GM10248 (cell line): ENCODE results near the gene OR5K2.
A peak's percentile ranks its signal among the peaks of the same experiment; 100 is the strongest.

Experiments
- CTCF ChIA-PET: fragments of 300-600 bp; sonication (Branson Sonifier 250); formaldehyde crosslinking; extraction: SDS; loops from one replicate; lab custom pipeline; 2021; ENCODE audit warnings: antibody characterized with exemption; lab: Yijun Ruan, JAX
- POLR2A ChIA-PET: fragments of 350-650 bp; sonication (Branson Sonifier 250); formaldehyde crosslinking; extraction: SDS; loops from one replicate; lab custom pipeline; 2020; ENCODE audit warnings: antibody characterized with exemption; lab: Yijun Ruan, JAX
- DNase-seq: peaks from one replicate; pipeline ENCODE4 v3.0.0; 2012; ENCODE audit errors: extremely low spot score
- CTCF ChIP-seq: IDR thresholded peaks from 2 replicates; pipeline ENCODE4 v1.5.1; 2012; ENCODE audit warnings: mild to moderate bottlenecking, low read depth; ENCODE audit errors: extremely low read depth, missing control alignments, control extremely low read depth

OR5K2 gene

GRCh38 chr3:98542623-98543022 lies 45.1 kb downstream of the OR5K2 start:
- DNase-seq, result no peak
- CTCF ChIA-PET, result interaction anchor here (1.3 to 3.6 kb wide), 5 partner anchors 9 to 31 kb away, joined by 3 to 27 read pairs (median 6); no protein-coding TSS in a partner anchor
- POLR2A ChIA-PET, result interaction anchor here (1.5 kb wide), 1 partner anchor 9 kb away, joined by 4 read pairs; no protein-coding TSS in a partner anchor

GRCh38 chr3:98545940-98546339 lies 48.5 kb downstream of the OR5K2 start:
- ChIA-PET CTCF (interaction anchor here (1.1 to 2.1 kb wide), 4 partner anchors 9 to 51 kb away, joined by 3 to 9 read pairs (median 4); no protein-coding TSS in a partner anchor), POLR2A (interaction anchor here (0.9 kb wide), 2 partner anchors 10 to 15 kb away, joined by 3 read pairs; no protein-coding TSS in a partner anchor)
- DNase-seq, result peak; percentile 35
- TF ChIP-seq CTCF, result no peak

More at GRCh38 chr3:98542623-98543022, 45.1 kb downstream of the OR5K2 start:
- no peak for TF ChIP-seq CTCF
